DMS79 treated with DMSO at 0.1 percent for 48 hours (cell line): ENCODE results near the gene SGCD.
"Not testable (repeated sequence)": the region's sequence is repeated elsewhere in the genome, so short reads cannot be mapped to it uniquely, and the experiment has no call there.

Source experiments
- DNase-seq: peaks from one replicate; lab custom pipeline; 2025; lab: John Stamatoyannopoulos, UW

SGCD gene

DNA sequence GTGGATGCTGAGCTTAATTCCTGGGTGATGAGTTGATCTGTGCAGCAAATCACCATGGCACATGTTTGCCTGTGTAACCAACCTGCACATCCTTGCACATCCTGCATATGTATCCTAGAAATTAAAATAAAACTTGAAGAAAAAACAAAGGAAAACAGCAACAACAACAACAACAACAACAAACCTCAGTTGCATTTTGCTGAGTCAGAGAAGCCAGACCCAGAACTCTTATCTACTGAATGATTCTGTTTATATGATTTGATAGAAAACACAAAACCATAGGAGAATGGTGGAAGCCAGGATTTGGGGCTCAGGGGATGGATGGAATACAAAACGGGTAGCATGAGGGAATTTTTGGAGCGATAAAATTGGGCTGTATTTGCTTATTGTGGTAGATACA lies 307.3 kb downstream of the SGCD start:
- no peak for DNase-seq

DNA sequence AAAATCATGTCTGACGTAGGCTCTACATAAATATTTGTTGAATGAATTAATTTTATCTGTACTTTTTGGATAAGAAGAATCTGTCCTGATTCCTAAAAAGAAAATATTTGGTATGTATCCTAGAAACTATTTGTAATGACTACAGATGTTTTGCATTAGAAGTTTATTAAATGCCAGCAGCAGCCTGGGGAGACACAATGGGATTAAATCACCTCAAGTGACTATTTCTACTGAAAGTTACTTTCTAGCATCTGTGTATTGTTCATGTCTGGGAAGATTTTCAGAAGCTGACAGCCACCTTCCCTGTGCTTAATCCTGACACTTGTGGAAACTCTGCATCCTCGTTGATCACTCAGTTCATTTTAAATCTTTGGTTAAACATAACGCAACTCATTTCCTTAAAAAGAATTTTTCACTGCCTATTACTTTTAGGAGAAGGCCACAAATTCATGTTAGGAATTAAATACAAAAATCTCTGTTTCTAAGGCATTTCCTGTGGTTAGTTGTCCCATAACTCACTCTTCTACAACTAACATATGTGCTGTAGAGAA lies 313.8 kb downstream of the SGCD start:
- DNase-seq, result no peak

DNA sequence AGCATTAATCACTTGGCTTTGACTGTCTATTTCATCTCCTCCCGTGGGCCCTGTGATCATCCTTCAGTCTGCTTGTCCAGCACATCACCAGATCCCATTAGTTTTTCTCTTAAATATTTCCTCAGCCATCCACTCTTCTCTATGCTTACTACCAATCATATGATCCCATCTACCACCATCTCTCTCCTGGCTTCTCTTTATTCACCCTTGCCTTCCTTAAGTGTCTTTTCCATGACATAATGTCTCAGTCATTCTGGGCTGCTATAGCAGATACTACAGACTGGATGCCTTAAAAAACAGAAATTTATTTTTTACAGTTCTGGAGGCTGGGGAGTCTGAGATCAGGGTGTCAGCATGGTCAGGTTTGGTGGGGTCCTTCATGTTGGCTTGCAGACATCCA lies 314.7 kb downstream of the SGCD start:
- no peak for DNase-seq

DNA sequence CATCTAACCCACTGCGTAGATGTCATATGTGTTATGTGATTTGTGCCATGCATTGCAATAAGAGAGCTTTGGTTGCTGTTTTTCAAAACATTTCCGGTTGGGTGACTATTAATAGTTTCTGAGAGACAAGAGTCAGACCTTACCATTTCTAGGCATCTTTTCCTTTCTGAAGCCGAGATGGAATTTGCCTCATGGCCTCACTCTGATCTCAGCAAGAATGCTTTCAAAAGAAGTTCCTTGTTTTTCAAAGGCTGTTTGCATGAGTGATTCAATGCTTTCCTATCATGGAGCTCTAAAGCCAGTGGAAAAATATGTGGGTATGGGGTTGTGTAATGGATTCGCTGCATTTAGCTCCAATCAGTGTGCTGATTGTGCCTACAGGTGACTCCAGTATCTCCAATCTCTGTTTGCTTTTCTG lies 320.1 kb downstream of the SGCD start:
- DNase-seq, result no peak

DNA sequence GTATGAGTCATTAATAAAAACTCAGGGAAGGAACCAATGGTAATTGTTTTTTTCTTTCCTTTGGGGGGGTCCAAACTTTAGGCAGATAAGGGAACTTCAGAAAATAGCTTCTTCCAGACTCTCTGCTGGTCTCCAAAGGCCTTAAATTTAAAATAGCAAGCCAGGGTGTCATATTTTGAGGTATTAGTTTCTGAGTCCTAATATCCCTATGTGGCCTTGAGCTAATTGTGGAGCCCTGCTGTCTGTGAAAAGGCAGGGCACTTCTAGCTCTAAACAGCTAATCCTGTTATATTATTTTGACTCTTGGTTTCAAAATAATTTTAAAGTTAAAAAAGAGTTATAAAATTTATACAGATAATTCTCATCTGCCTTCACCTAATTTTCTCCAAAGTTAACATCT lies 327.5 kb downstream of the SGCD start:
- no peak for DNase-seq

DNA sequence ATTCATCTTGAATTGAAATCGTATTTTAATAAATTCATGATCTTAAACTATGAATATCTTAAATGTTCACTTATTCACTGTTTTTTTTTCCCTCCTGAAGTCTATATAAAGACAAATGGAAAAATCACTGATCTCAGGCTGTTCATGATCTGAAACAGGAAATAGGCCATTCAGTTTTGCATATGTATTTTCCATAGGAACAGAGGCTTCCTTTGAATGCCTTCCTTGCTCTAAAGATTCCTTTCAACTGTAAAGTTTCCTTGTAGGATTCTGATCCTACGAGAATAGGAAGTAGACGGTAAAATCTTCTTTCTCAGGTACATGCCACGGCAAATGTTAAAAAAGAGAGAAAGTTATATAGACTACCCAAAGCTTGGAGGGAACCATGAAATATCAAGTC lies 328.8 kb downstream of the SGCD start:
- DNase-seq, result no peak

DNA sequence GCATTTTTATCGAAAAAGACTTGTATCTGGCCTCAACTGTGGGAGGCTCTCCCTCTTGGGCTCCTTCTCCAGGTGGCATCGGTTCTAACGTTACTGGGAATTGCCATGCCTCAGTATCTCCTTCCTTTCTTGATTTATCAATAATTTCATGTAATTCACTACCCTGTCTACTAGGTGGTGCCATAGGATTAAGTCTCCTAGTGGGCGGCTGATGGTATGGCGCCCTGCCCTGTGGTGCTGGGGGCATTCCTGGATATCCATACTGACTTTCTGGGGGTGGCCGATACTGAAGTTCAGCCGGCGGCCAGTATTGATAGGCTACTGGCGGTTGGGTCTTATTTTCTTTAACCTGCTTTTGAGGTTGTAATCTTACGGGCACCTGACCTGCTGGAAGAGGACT lies 337.9 kb downstream of the SGCD start:
- not testable (repeated sequence) for DNase-seq

DNA sequence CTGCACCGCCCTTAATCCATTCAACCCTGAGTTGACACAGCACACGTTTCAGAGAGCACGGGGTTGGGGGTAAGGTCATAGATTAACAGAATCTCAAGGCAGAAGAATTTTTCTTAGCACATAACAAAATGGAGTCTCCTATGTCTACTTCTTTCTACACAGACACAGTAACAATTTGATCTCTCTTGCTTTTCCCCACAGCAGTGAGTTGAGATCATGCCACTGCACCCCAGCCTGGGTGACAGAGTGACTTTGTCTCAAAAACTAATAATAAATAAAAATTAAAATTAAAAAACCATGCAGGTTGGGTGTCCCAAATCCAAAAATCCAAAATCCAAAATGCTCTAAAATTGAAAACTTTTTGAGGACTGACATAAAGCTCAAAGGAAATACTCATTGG lies 339.7 kb downstream of the SGCD start:
- DNase-seq, result not testable (repeated sequence)

DNA sequence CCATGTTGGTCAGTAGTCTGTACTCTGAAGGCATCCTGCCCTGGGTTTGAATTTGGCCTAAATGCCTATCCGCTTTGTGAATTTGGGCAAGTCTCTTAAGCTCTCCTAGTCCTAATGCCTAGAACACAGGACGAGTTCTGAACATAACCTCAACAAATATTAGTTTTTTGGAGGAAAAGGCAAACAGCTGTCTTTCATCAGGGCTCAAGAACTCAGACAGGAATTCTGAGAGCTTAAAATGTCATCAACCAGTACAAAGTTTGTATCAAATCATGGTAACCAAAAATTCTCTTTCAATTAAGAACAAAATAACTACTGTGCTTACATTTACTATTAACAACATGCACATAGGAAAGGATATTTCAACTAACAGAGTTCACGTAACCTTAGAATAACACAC lies 340.7 kb downstream of the SGCD start:
- DNase-seq, result no peak

DNA sequence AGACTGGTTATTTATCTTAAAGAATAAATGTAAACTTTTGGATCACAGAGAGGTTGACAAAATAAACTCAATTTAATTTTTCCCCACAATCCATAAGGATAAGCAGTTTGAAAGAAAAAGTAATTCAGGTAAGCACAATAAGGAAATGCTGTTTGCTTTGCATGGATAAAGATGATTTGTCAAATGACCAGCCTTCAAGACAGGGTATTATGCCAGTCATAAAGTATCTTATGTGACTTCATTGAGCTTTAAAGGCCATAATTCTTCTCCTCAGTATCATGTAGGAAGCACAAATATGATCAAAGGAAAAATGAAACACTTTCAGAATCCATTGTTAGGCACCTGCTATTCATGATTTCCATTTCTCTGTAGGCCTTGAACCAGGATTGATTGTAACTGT lies 342.5 kb downstream of the SGCD start:
- no peak for DNase-seq

DNA sequence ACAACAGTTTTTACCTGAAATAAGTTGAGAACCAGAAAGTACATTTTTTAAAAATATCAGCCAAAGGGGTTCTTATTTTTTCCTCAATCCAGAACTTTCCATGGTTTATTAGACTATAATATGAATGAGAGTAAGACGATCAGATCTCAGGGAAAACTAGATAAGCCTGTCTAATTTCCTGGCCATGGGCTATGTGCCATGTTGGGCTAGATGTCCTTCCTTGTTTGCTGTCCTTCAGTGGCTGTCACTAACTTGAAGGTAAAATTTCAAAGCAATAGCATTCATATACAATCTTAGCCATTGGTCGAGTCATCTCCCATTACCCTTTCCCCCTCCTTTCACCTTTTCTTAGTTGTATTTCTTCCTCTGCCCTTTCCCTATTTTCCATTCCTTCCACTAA lies 343.7 kb downstream of the SGCD start:
- no peak for DNase-seq

DNA sequence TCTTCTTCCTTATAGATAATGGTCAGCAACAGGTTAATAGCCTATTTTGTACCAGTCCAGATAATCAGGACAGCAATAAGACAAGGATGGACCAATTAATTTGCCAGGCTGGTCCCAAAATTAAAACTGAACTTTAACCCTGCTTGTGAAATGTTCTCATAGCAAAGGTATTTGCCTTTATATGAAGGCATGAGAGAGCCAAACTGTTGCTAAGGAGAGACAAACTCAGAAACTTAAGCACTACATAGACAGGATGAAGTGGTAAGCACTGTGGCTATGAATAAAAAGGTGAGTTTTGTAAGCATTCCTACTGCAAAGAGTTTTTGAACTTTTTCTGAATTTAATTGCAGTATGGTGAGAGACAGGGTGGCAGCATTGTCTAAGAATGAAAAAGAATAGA lies 348.4 kb downstream of the SGCD start:
- no peak for DNase-seq

DNA sequence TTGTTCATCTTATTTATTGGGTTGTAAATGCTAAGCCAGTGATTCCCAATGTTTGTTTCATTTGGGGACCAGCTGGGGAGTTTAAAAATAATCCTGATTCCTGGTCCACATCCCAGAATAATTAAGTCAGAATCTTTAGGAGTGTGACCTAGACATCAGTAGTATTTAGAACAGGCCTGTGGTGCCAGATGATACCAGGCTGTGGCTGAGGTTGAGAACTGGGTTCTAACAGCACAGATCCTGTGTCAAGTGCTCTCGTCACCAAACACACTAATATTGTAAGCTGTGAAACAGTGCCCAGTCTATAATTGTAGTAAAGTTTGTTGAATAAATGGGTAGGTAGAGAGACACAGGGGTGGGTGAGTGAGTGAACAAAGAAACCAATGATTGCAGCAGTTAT lies 351.0 kb downstream of the SGCD start:
- no peak for DNase-seq

DNA sequence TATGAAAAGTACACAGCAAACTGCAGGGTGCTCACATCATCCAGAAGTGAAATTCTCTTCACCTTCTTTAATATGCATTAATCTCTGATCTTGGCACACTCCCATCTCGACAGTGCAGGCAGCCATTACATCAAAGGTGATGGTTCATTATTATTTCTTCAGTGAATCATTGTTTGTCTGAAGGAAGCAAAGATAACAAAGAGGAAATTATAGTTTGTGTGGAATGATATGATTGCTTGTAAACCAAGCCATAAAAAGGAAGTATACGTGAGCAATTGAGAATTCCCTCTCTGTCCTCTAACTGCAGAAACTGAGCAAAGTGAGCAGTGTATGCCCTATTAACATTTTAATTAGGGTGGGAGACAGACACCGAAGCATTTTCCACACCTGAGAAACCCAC lies 351.5 kb downstream of the SGCD start:
- no peak for DNase-seq

DNA sequence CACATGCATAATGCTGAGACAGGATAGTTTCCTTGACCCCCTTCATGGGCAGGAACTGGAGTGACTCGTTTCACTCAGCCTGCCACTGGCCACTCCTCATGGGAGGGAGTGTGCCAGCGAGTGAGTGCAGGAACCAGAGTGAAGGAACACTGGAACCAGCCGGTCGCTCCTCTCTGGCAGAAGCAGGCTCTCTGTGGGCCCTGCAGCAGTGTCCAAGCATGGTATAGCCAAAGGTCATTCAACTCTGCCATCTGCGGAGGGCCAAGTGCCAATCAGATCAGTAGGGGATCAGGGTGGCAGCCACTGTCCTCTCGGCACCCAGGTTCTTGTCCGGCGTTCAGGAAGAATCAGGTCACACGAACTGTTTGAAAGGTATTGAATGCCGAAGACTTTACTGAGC lies 353.9 kb downstream of the SGCD start:
- no peak for DNase-seq

DNA sequence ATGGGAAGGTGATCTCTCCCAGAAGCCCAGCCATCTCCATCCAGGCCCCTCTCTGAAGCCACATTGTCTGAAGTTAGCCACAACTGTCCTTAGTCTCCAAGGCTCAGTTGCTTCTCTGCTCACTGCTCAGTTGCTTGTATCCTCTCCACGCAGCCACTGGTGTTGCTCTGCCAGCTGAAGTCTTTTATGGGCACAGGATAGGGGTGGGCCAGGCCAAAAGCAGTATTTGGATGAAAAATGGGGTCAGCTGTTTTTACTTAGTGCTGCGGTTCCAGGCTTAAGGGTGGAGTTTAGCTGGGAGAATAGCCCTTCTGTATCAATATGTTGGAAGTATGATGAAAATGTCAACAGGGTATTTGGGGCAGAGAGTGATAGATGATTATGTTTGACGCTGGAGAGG lies 354.3 kb downstream of the SGCD start:
- no peak for DNase-seq

DNA sequence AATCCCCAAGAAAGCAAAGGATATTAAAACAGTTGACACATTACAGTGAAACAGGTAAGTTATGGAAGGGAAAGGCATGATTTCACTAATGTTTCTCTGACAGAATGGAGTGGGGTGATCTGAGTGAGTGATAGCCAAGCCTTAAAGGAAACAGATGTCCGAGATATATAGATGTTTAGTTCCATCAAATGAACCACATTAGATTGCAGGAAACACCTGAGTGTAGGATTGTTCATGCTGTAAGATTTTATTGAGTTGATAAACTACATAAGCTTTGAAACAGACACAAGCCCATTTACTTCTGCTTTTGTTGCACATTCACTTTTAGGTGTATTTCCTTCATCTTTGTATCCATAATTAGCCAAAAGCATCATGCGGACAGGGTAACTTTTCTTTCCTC lies 356.0 kb downstream of the SGCD start:
- DNase-seq, result no peak

DNA sequence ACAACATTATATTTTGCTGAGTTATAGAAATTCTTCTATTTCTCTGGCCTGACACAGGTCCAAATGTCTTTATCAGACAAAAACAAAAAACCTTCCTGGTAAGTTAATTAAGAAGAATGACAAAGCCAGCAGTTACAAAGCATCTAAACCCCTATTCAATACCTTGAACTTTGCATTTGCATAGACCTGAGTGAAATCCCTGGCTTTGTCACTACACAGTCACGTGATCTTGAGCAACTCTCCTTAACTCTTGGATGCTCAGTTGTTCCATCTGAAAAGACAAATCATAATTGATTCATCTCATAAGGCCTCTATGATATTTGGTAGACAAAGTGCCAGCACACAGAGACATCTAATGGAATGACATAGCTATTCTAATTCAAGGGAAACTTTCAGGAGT lies 356.5 kb downstream of the SGCD start:
- DNase-seq, result no peak

DNA sequence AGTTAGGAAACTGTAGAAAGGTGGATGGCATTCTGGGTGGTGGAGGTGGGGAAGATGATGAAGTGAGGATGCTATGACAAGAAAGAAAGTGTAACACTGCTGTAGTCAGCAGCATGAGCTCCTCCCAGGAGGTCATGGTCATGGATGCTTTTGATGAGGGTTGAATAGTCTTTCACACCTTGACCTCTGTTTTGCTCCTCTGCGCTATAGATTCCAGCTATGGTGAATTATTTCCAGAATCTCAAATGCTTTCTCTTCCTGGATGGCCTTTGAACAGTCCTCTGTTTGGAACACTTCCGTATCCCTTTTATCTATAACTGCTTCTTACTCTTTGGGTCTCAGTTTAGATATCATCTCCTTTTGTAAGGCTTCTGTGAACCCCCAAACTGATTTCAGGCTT lies 357.3 kb downstream of the SGCD start:
- no peak for DNase-seq

DNA sequence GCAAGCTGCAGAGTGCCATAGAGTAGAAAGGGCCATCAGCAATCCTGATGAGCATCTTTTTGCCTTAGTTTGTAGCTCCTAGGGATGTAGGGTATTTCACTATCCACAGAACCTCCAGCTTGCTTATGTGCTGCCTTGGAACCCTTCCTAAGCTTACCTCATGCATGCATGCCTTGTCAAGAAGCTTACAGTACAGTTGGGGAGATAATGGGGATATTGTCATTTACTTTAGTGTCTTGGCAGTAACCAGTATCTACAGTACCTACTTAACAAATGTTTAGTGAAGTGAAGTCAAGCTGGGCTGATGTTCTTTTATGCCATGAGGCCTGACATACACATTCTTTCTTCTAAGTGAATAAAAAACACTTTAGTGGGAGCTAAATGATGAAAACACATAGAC lies 358.5 kb downstream of the SGCD start:
- no peak for DNase-seq

DNA sequence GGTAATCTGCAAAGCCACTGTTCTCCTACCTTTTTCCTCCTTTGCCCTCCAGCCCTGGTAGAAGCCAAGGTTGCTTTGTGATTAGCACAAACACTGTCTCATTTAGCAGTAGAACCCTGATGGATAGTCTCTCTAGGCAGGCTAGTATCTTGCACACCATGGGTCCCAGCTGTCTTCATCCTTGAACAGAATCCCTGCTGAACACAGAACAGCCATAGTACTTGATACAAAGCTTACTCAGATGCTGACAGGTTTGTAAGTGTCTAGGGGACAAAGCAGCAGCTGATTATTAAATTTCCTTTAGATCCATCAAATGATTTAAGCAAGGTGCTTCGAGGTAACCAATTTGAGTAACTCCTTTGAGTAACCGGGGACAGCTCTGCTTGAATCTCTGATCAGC lies 359.4 kb downstream of the SGCD start:
- DNase-seq, result no peak

DNA sequence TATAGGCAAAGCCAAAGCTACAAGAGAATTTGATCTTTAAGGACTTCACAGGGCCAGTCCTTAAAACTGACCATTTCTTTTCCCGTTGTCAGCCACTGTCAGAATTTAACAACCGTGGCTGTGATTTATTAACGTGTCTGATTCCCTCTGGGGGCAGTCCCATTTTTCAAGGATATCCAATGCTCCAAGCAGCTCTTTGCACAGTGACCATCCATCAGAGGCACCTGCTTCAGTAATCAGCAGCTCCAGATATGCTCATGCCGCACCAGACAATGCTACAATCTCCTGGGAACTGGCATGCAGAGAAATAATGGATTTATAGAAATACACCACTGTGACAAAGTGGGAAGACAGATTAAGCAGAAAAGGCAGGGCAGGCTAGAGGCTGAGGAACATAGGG lies 359.8 kb downstream of the SGCD start:
- DNase-seq, result no peak

DNA sequence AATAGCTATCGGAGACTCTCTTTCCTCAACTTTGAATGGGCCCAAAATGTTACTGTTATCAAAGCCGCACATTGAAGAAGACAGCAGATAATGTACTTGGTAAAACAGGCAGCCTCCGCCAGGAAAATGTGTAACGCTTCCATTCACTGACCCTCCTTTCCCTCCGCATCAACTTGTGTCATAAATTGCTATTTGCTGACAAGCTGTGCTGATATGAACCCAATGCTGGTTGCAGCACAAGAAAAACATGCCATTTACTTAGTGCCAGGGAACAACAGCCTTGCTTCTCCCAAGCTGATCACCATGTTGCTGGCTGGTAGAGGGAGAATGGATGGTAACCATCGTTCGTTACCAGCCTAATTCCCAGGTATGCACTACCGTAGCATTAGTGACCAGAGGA lies 360.6 kb downstream of the SGCD start:
- no peak for DNase-seq

DNA sequence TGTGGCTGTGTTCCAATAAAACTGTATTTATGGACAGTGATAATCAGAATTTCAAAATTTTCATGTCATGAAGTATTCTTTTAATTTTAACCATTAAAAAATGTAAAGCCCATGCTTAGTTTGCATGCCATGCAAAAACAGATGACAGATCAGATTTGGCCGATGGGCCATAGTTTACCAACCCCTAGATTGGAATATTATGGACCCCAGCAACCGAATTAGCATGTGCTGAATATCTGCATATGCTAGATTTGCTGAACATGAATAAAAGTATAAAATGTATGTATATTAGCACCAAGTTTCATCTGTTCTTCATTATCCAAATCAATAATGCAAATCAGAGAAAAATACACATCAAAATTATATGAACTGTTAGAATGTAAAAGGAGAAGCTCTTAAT lies 364.6 kb downstream of the SGCD start:
- DNase-seq, result no peak

DNA sequence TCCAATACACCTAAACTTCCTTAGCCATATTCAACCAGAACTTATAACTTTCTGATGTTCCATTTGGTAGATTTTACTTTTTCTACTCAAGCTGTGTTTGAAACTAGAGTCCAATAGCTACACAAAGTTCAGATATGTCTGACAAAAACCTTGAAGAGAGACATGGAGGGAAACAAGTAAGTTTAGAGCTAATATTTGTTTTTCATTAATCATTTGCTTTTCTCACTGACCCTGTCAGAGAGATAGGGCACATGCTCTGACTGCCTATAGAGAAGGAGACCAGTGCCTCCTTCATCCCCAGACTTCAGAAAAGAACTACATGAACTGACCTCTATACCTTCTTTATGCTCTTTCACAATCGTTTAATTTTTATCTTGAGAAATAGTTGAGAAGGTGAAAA lies 366.1 kb downstream of the SGCD start:
- DNase-seq, result no peak
